ENCODE data around the gene ZKSCAN8.

DNA sequence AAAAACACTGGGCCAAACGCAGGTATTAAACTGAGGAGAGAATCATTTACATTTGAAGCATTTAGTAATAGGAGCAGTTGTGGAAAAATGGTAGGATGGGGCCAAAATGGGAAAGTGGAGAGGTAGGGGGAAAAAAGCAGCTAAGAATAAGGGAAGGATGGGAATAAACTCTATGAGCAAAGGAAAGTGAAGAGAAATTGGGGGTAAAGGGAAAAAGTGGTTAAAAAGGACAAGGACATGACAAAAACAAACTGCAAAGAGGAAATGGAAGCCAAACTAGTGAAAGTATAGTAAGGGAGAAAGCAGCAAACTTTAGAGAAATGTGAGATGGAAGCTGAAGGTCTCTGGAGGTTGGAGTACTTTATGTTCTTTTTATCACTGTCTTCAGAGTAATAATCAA, 23.5 kb upstream of the ZKSCAN8 start:
- TF ChIP-seq, protein P1, sequence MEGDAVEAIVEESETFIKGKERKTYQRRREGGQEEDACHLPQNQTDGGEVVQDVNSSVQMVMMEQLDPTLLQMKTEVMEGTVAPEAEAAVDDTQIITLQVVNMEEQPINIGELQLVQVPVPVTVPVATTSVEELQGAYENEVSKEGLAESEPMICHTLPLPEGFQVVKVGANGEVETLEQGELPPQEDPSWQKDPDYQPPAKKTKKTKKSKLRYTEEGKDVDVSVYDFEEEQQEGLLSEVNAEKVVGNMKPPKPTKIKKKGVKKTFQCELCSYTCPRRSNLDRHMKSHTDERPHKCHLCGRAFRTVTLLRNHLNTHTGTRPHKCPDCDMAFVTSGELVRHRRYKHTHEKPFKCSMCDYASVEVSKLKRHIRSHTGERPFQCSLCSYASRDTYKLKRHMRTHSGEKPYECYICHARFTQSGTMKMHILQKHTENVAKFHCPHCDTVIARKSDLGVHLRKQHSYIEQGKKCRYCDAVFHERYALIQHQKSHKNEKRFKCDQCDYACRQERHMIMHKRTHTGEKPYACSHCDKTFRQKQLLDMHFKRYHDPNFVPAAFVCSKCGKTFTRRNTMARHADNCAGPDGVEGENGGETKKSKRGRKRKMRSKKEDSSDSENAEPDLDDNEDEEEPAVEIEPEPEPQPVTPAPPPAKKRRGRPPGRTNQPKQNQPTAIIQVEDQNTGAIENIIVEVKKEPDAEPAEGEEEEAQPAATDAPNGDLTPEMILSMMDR (IDR thresholded peaks at IDR 0.05): no peak
- no peak for TF ChIP-seq POLR2A (IDR thresholded peaks at IDR 0.05)
